Left ventricle myocardium inferior (tissue), 1 donor: ENCODE results near the gene RGP1. TPM values are rescaled to one million over a fixed set of nuclear protein-coding genes. Genes with fewer than 3 reads are reported as not detected.

Experiments used
- DNase-seq: peaks from one replicate; pipeline ENCODE4 v3.0.0-alpha.2; 2020
- H3K27ac ChIP-seq: fragments of 200-600 bp; replicated peaks from 2 replicates; pipeline ENCODE4 v1.8.0; 2021
- H3K27me3 ChIP-seq: fragments of 200-600 bp; 2 replicates; pipeline ENCODE4 v1.8.0; 2021; ENCODE audit warnings: low read depth
- H3K36me3 ChIP-seq: fragments of 200-600 bp; 2 replicates; pipeline ENCODE4 v1.8.0; 2021
- H3K4me1 ChIP-seq: fragments of 200-600 bp; 2 replicates; pipeline ENCODE4 v1.8.0; 2021
- H3K4me3 ChIP-seq: fragments of 200-600 bp; 2 replicates; pipeline ENCODE4 v1.8.0; 2021; ENCODE audit warnings: mild to moderate bottlenecking, moderate library complexity
- H3K9me3 ChIP-seq: fragments of 200-600 bp; replicated peaks from 2 replicates; pipeline ENCODE4 v1.8.0; 2021
- CTCF ChIP-seq: fragments of 200-600 bp; IDR thresholded peaks from 2 replicates; pipeline ENCODE4 v1.8.0; 2021; ENCODE audit warnings: antibody characterized with exemption, mild to moderate bottlenecking, borderline replicate concordance
- intact Hi-C: fragments of 100-400 bp; cut with micrococcal nuclease; formaldehyde crosslinking; loops from one replicate; pipeline ENCODE4 v1.11.0; 2022
- total RNA-seq: library from RNA; stranded (reverse); fragmentation: NEBNext Ultra II Directional; extraction: Animal tissue kit (Norgen Biotek cat#: 25700); gene quantifications from one replicate; pipeline ENCODE4 v1.2.1, GENCODE V29; 2021
- donor health status: DM: no; HTN: yes; CAD: no; lungs with severe emphysema.

Gene RGP1
- total RNA-seq, 1 donor from 2014 or later = 30.2 TPM

GRCh38 chr9:35757892-35758275 lies 8.8 kb downstream of the RGP1 start:
- peak overlapping the region; percentile 88 for H3K27ac ChIP-seq
- peak overlapping the region; percentile 74 for H3K4me3 ChIP-seq
- H3K4me1 ChIP-seq = peaks cover 30% of the 10 kb centered on the region
- H3K9me3 ChIP-seq = no peaks in the 10 kb centered on the region
- no peaks in the 10 kb centered on the region for H3K27me3 ChIP-seq
- intact Hi-C loops = no loop called here
- no peak for TF ChIP-seq CTCF
- DNase-seq = no peak
- peaks cover 23% of the 10 kb centered on the region for H3K36me3 ChIP-seq

- Histone ChIP-seq H3K4me1 (peaks cover 30% of the 10 kb centered on the region), H3K27me3 (no peaks in the 10 kb centered on the region), H3K27ac (peak overlapping the region; percentile 88), H3K36me3 (peaks cover 16% of the 10 kb centered on the region), H3K9me3 (no peaks in the 10 kb centered on the region), H3K4me3 (no peak overlapping the region)
- no peak for DNase-seq
- TF ChIP-seq CTCF = no peak
- intact Hi-C loops = no loop called here
Observed at GRCh38 chr9:35758475-35759050, 9.5 kb downstream of the RGP1 start.

GRCh38 chr9:35759795-35760194 lies 10.7 kb downstream of the RGP1 start:
- intact Hi-C loops = no loop called here

GRCh38 chr9:35760651-35761050 lies 11.6 kb downstream of the RGP1 start:
- DNase-seq = no peak
- TF ChIP-seq CTCF = no peak
- H3K36me3 ChIP-seq = no peaks in the 10 kb centered on the region
- no peaks in the 10 kb centered on the region for H3K9me3 ChIP-seq
- H3K4me1 ChIP-seq = peaks cover 30% of the 10 kb centered on the region
- H3K4me3 ChIP-seq = no peak overlapping the region
- no peaks in the 10 kb centered on the region for H3K27me3 ChIP-seq
- intact Hi-C loops = no loop called here
- peak overlapping the region; percentile 5 for H3K27ac ChIP-seq

More at GRCh38 chr9:35759795-35760194, 10.7 kb downstream of the RGP1 start:
- no peaks in the 10 kb centered on the region for H3K9me3 ChIP-seq
- no peak for TF ChIP-seq CTCF
- no peak overlapping the region for H3K27ac ChIP-seq
- H3K27me3 ChIP-seq = no peaks in the 10 kb centered on the region
- peaks cover 30% of the 10 kb centered on the region for H3K4me1 ChIP-seq
- H3K4me3 ChIP-seq = no peak overlapping the region
- DNase-seq = no peak
- H3K36me3 ChIP-seq = peaks cover 3% of the 10 kb centered on the region

- H3K4me1 ChIP-seq = peaks cover 8% of the 10 kb centered on the region
- TF ChIP-seq CTCF = no peak
- no peak overlapping the region for H3K27ac ChIP-seq
- no peaks in the 10 kb centered on the region for H3K36me3 ChIP-seq
- no peak for DNase-seq
- intact Hi-C loops = no loop called here
- no peaks in the 10 kb centered on the region for H3K27me3 ChIP-seq
- H3K4me3 ChIP-seq = no peak overlapping the region
- H3K9me3 ChIP-seq = no peaks in the 10 kb centered on the region
Observed at GRCh38 chr9:35763181-35763580, 14.1 kb downstream of the RGP1 start.
